Activated effector memory CD4-positive, alpha-beta T cell treated with anti-CD3 and anti-CD28 coated beads, Interleukin-2, amount 50 U/mL, for 16 hours (primary cell): Measurements from ENCODE around the gene ARHGEF33.
"Not testable (repeated sequence)": the region's sequence is repeated elsewhere in the genome, so short reads cannot be mapped to it uniquely, and the experiment has no call there.

Experiments used
- DNase-seq: peaks from one replicate; pipeline ENCODE4 v3.0.0-alpha.2; 2020

Gene ARHGEF33

GRCh38 chr2:38911191-38911590, 21.5 kb downstream of the ARHGEF33 start:
- no peak for DNase-seq

- DNase-seq = no peak
Measured at GRCh38 chr2:38912619-38913018, 22.9 kb downstream of the ARHGEF33 start.

- no peak for DNase-seq
Measured at GRCh38 chr2:38922389-38922788, 32.7 kb downstream of the ARHGEF33 start.

GRCh38 chr2:38922902-38923301, 33.2 kb downstream of the ARHGEF33 start:
- no peak for DNase-seq

GRCh38 chr2:38925982-38926381, 36.3 kb downstream of the ARHGEF33 start:
- DNase-seq = no peak

- DNase-seq = no peak
Measured at GRCh38 chr2:38930600-38930999, 40.9 kb downstream of the ARHGEF33 start.

GRCh38 chr2:38932586-38932985, 42.9 kb downstream of the ARHGEF33 start:
- DNase-seq = no peak

GRCh38 chr2:38933653-38934052, 44.0 kb downstream of the ARHGEF33 start:
- DNase-seq = no peak

GRCh38 chr2:38934742-38935141, 45.1 kb downstream of the ARHGEF33 start:
- no peak for DNase-seq

GRCh38 chr2:38935568-38936172, 46.0 kb downstream of the ARHGEF33 start:
- no peak for DNase-seq

GRCh38 chr2:38936516-38936915, 46.8 kb downstream of the ARHGEF33 start:
- DNase-seq = not testable (repeated sequence)

GRCh38 chr2:38937548-38937947, 47.9 kb downstream of the ARHGEF33 start:
- DNase-seq = no peak

- DNase-seq = no peak
Measured at GRCh38 chr2:38940746-38941145, 51.1 kb downstream of the ARHGEF33 start.

GRCh38 chr2:38943784-38944183, 54.1 kb downstream of the ARHGEF33 start:
- DNase-seq = no peak

- DNase-seq = no peak
Measured at GRCh38 chr2:38945372-38945771, 55.7 kb downstream of the ARHGEF33 start.

GRCh38 chr2:38945911-38946310, 56.2 kb downstream of the ARHGEF33 start:
- no peak for DNase-seq

GRCh38 chr2:38947241-38948239, 57.9 kb downstream of the ARHGEF33 start:
- peak; percentile 84 for DNase-seq

- DNase-seq = no peak
Measured at GRCh38 chr2:38948387-38948882, 58.8 kb downstream of the ARHGEF33 start.

- no peak for DNase-seq
Measured at GRCh38 chr2:38948995-38949394, 59.3 kb downstream of the ARHGEF33 start.

GRCh38 chr2:38951766-38952165, 62.1 kb downstream of the ARHGEF33 start:
- DNase-seq = no peak

GRCh38 chr2:38957972-38958371, 68.3 kb downstream of the ARHGEF33 start:
- no peak for DNase-seq

- DNase-seq = no peak
Measured at GRCh38 chr2:38959466-38959865, 69.8 kb downstream of the ARHGEF33 start.

GRCh38 chr2:38959938-38960608, 70.4 kb downstream of the ARHGEF33 start:
- DNase-seq = peak; percentile 88
